GM12891 (cell line): ENCODE data around the gene TUBB3.

Experiments
- POLR2A ChIP-seq: IDR thresholded peaks from 2 replicates; pipeline ENCODE4 v1.6.1; 2011; ENCODE audit warnings: low read depth, low read length, control low read depth
- POLR2AphosphoS5 ChIP-seq: IDR thresholded peaks from 2 replicates; pipeline ENCODE4 v1.6.1; 2011; ENCODE audit warnings: low read depth, low read length, control low read depth
- SPI1 ChIP-seq: IDR thresholded peaks from 2 replicates; pipeline ENCODE4 v1.6.1; 2011; ENCODE audit warnings: low read depth, low read length, control low read depth
- TAF1 ChIP-seq: IDR thresholded peaks from 2 replicates; pipeline ENCODE4 v1.6.1; 2011; ENCODE audit warnings: low read depth, low read length, control low read depth

GRCh38 chr16:89982318-89982717 is 59.2 kb downstream of the TUBB3 start:
- no peak for TF ChIP-seq POLR2A
- TF ChIP-seq POLR2AphosphoS5, result no peak
- TF ChIP-seq TAF1, result no peak
- TF ChIP-seq SPI1, result no peak
